K562 (cell line): ENCODE data around the gene NR1H2. TPM values are rescaled to one million over a fixed set of nuclear protein-coding genes. Genes with fewer than 3 reads are reported as not detected.

Experiments
- ATF6 ChIP-seq: sonication (generic); formaldehyde crosslinking; IDR thresholded peaks from 2 replicates; pipeline ENCODE4 v1.4.0; 2020; ENCODE audit warnings: mild to moderate bottlenecking, missing genetic modification reagents
- CBFB ChIP-seq: sonication (generic); formaldehyde crosslinking; IDR thresholded peaks from 2 replicates; pipeline ENCODE4 v1.4.0; 2020; ENCODE audit warnings: mild to moderate bottlenecking, missing genetic modification reagents
- CXXC5 ChIP-seq: fragments of 250-450 bp; sonication (Bioruptor Pico); IDR thresholded peaks from 2 replicates; pipeline ENCODE4 v1.8.0; 2022; ENCODE audit warnings: inconsistent platforms, mild to moderate bottlenecking, moderate library complexity
- POU5F1 ChIP-seq: fragments of 150-350 bp; IDR thresholded peaks from 2 replicates; pipeline ENCODE4 v1.6.1; 2014; ENCODE audit warnings: borderline replicate concordance, low read length, low read depth, mild to moderate bottlenecking; ENCODE audit not compliant: partially characterized antibody
- ZBED1 ChIP-seq: IDR thresholded peaks from 2 replicates; pipeline ENCODE4 v1.6.1; 2014
- ZNF318 ChIP-seq, 2 experiments: fragments of 450-650 bp; IDR thresholded peaks; 2 replicates each; pipeline ENCODE4 v1.6.1; 2016; ENCODE audit warnings: mild to moderate bottlenecking in 2 of 2, borderline replicate concordance in 1 of 2, low read depth in 1 of 2, moderate library complexity in 1 of 2
- polyA plus RNA-seq, 8 experiments: library from polyadenylated mRNA; depleted of rRNA in 4 of 8; stranded (reverse) in 5 of 8; unstranded in 3 of 8; fragments of >200 nt; fragmentation: Nextera tagmentation in 2 of 8; fragmentation: Illumina TruSeq in 1 of 8; extraction: Ambion mirVana in 2 of 8; extraction: Trizol in 1 of 8; gene quantifications; 2 replicates each; pipeline versions ENCODE4 v1.2.1 to v1.2.3, GENCODE V29; 2011 to 2014; ENCODE audit warnings: inconsistent platforms in 1 of 8, missing spikeins in 1 of 8
- total RNA-seq, 7 experiments: library from RNA; depleted of rRNA in 6 of 7; stranded (reverse); fragments of >200 nt in 6 of 7; fragmentation: Illumina TruSeq in 2 of 7; extraction: Trizol in 2 of 7; gene quantifications; 2 replicates each; pipeline versions ENCODE4 v1.2.1 to v1.2.3, GENCODE V29; 2011 to 2021; ENCODE audit warnings: low replicate concordance in 1 of 7

The NR1H2 gene
- total and polyA plus RNA-seq, 9 of the 15 experiments (the other 6 are each of a cell fraction or from before 2014, with no cell fraction given): 0.11 to 73.8 (median 24.0) TPM

- TF ChIP-seq ZNF318 (IDR thresholded peaks at IDR 0.05; ENCODE audit: borderline replicate concordance in 1 of 2, low read depth in 1 of 2): no peak
- no peak for TF ChIP-seq ATF6 (CRISPR knock-in tag)
- no peak for TF ChIP-seq ZBED1
- TF ChIP-seq CBFB (CRISPR knock-in tag): no peak
- no peak; the same call in 1 of the 2 replicates for TF ChIP-seq CXXC5 (CRISPR knock-in tag)
- TF ChIP-seq POU5F1: no peak
Measured at GRCh38 chr19:50368649-50369570, 7.3 kb upstream of the NR1H2 start (continued).
